Measurements from ENCODE around the gene MICALL1.

Gene MICALL1

DNA sequence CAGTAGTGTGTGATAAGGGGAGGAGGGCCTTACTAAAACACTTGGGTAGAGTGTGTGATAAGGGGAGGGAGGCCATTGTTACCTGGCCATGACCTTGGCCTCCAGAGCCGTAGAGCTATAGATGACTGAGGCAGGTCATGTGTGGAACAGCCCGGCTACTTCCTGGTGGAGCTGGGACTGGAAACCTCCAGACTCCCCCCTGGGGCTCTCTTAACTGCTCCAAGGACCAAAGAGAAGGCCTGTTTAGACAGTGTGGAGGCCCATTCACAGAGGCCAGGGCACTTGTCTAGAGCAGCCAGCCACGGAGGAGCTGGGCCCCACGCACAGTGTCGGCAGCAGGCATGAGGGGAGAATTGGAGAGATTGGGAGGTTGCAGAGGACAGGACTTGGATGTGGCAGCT lies 12.5 kb upstream of the MICALL1 start:
- Histone ChIP-seq H3K9me3 (replicated peaks; ENCODE audit: low read length) (no peaks in the 10 kb centered on the region), H3K9ac (ENCODE audit: low read depth, low read length) (no peak overlapping the region)

GRCh38 chr22:37894939-37895670 lies 11.0 kb upstream of the MICALL1 start:
- Histone ChIP-seq H3K27me3 (ENCODE audit: control insufficient read depth, insufficient read depth, low read length) (no peaks in the 10 kb centered on the region), H3K9ac (ENCODE audit: low read depth, low read length) (no peak overlapping the region), H3K36me3 (ENCODE audit: insufficient read depth, low read length) (peaks cover 5% of the 10 kb centered on the region), H3K4me3 (ENCODE audit: low read length) (no peak overlapping the region), H3K4me1 (ENCODE audit: control insufficient read depth, insufficient read depth, low read length) (peaks cover 15% of the 10 kb centered on the region), H3K4me2 (ENCODE audit: low read length) (no peak overlapping the region), H3K9me3 (replicated peaks; ENCODE audit: low read length) (no peaks in the 10 kb centered on the region)

More for the DNA sequence above, 12.5 kb upstream of the MICALL1 start:
- H3K4me2 ChIP-seq (ENCODE audit: low read length), result no peak overlapping the region
- no peak overlapping the region for H3K4me3 ChIP-seq (ENCODE audit: low read length)
- H3K36me3 ChIP-seq (ENCODE audit: insufficient read depth, low read length), result peaks cover 15% of the 10 kb centered on the region
- H3K4me1 ChIP-seq (ENCODE audit: control insufficient read depth, insufficient read depth, low read length), result peaks cover 10% of the 10 kb centered on the region
- H3K27me3 ChIP-seq (ENCODE audit: control insufficient read depth, insufficient read depth, low read length), result no peaks in the 10 kb centered on the region

- H3K9ac ChIP-seq (ENCODE audit: low read depth, low read length), result no peak overlapping the region
- H3K36me3 ChIP-seq (ENCODE audit: insufficient read depth, low read length), result peaks cover 3% of the 10 kb centered on the region
- no peak overlapping the region for H3K4me2 ChIP-seq (ENCODE audit: low read length)
- peaks cover 15% of the 10 kb centered on the region for H3K4me1 ChIP-seq (ENCODE audit: control insufficient read depth, insufficient read depth, low read length)
- H3K9me3 ChIP-seq (replicated peaks; ENCODE audit: low read length), result no peaks in the 10 kb centered on the region
- H3K27me3 ChIP-seq (ENCODE audit: control insufficient read depth, insufficient read depth, low read length), result no peaks in the 10 kb centered on the region
- no peak overlapping the region for H3K4me3 ChIP-seq (ENCODE audit: low read length)
Observed at GRCh38 chr22:37896181-37896592, 9.9 kb upstream of the MICALL1 start.

DNA sequence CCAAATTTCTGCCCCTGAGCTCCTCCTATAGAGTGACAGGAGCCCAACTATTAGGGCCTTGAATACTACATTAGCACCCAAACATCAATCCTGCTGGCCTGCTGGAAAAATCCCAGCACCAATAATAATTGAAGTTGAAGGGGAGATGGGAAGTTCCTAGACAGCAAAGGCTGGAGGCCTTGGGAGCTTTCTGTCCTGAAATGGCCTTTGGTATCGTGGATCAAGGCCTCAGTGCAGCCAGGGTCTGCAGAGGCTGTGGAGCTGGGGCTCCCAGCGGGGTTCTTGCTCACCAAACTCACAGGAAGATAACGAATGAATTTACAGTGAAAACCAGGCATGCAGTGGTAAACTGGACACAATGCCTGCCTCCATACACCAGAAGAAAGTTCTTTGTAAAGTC lies 9.2 kb upstream of the MICALL1 start:
- Histone ChIP-seq H3K4me2 (ENCODE audit: low read length) (no peak overlapping the region), H3K4me1 (ENCODE audit: control insufficient read depth, insufficient read depth, low read length) (peaks cover 15% of the 10 kb centered on the region), H3K36me3 (ENCODE audit: insufficient read depth, low read length) (no peaks in the 10 kb centered on the region), H3K9ac (ENCODE audit: low read depth, low read length) (no peak overlapping the region), H3K4me3 (ENCODE audit: low read length) (no peak overlapping the region), H3K27me3 (ENCODE audit: control insufficient read depth, insufficient read depth, low read length) (no peaks in the 10 kb centered on the region), H3K9me3 (replicated peaks; ENCODE audit: low read length) (no peaks in the 10 kb centered on the region)

DNA sequence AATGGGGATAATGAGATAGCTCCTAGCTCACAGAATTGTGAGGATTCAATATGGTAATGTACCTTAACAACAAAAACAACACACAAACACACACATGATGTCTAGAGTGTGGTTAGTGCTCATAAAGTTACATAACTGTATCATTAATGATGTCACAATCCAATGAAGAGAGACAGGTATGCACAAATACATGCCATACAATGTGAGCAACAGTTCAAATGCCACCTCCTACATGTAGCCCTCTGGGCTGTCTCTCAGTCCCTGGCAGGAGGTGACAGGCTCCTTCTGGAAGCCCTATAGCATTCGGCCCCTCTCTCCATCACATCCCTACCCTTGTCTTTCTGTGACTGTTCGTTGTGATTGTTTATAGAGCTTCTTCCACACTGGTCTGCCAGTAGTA lies 8.3 kb upstream of the MICALL1 start:
- no peak overlapping the region for H3K9ac ChIP-seq (ENCODE audit: low read depth, low read length)
- no peak overlapping the region for H3K4me3 ChIP-seq (ENCODE audit: low read length)
- H3K36me3 ChIP-seq (ENCODE audit: insufficient read depth, low read length), result no peaks in the 10 kb centered on the region
- H3K27me3 ChIP-seq (ENCODE audit: control insufficient read depth, insufficient read depth, low read length), result no peaks in the 10 kb centered on the region
- H3K4me1 ChIP-seq (ENCODE audit: control insufficient read depth, insufficient read depth, low read length), result peaks cover 15% of the 10 kb centered on the region
- no peak overlapping the region for H3K4me2 ChIP-seq (ENCODE audit: low read length)
- no peaks in the 10 kb centered on the region for H3K9me3 ChIP-seq (replicated peaks; ENCODE audit: low read length)

GRCh38 chr22:37898441-37899181 lies 7.5 kb upstream of the MICALL1 start:
- Histone ChIP-seq H3K4me1 (ENCODE audit: control insufficient read depth, insufficient read depth, low read length) (peaks cover 15% of the 10 kb centered on the region), H3K27me3 (ENCODE audit: control insufficient read depth, insufficient read depth, low read length) (no peaks in the 10 kb centered on the region), H3K4me2 (ENCODE audit: low read length) (no peak overlapping the region), H3K9me3 (replicated peaks; ENCODE audit: low read length) (no peaks in the 10 kb centered on the region), H3K4me3 (ENCODE audit: low read length) (no peak overlapping the region), H3K9ac (ENCODE audit: low read depth, low read length) (peak overlapping the region; percentile 14), H3K36me3 (ENCODE audit: insufficient read depth, low read length) (no peaks in the 10 kb centered on the region)

DNA sequence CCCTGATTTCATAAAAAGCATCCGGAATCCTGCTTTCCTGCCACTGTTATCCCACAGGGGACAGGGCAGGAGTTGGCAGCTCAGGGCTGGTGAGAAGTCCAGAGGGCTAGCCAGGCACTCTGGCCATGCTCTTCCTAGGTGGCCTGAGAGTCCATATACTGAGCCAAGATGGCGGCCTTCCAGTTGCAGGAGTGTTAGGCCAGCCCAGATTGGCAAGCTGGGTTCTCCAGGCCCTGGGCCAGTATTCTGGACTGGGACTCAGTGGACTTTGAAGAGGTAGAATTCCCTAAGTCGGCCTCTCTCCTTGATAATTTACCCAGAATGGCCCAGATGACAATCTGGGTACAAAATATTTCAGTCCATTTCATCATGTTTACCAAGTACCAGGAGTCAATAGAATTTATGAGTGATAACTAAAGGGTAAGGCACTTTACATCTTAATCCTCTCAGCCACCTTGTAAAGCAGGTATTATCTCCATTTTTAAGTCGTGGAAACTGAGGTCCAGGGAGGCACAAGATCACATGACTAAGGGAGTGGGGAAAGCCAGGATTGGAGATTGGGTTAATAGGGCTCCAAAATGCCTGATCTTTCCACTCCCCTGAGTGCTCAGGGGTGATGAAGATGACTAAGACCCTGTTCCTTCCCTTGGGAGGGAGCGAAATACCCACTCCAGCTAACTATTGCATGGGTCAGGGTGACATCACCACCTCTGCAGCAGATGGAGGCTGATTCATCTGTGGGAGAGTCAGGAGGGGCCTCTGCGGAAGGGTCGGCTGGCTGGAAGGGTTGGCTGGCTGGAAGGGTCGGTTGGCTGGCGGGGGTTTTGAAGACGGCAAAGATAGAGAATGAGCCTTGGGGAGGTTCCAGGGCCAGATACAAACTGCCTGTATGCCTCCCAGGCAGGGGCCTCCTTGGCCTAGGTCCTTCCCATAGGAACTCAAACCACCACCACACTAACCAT lies 1.2 kb upstream of the MICALL1 start:
- Histone ChIP-seq H3K9me3 (replicated peaks; ENCODE audit: low read length) (no peaks in the 10 kb centered on the region), H3K4me1 (ENCODE audit: control insufficient read depth, insufficient read depth, low read length) (peaks cover 29% of the 10 kb centered on the region), H3K4me2 (ENCODE audit: low read length) (peak overlapping the region; percentile 90), H3K4me3 (ENCODE audit: low read length) (peak overlapping the region; percentile 73), H3K9ac (ENCODE audit: low read depth, low read length) (peak overlapping the region; percentile 90), H3K27me3 (ENCODE audit: control insufficient read depth, insufficient read depth, low read length) (no peaks in the 10 kb centered on the region), H3K36me3 (ENCODE audit: insufficient read depth, low read length) (no peaks in the 10 kb centered on the region)

- H3K9me3 ChIP-seq (replicated peaks; ENCODE audit: low read length), result no peaks in the 10 kb centered on the region
- H3K4me3 ChIP-seq (ENCODE audit: low read length), result peak overlapping the region; percentile 73
- H3K4me2 ChIP-seq (ENCODE audit: low read length), result peak overlapping the region; percentile 90
- H3K4me1 ChIP-seq (ENCODE audit: control insufficient read depth, insufficient read depth, low read length), result peaks cover 29% of the 10 kb centered on the region
- no peaks in the 10 kb centered on the region for H3K27me3 ChIP-seq (ENCODE audit: control insufficient read depth, insufficient read depth, low read length)
- peak overlapping the region; percentile 90 for H3K9ac ChIP-seq (ENCODE audit: low read depth, low read length)
- H3K36me3 ChIP-seq (ENCODE audit: insufficient read depth, low read length), result peaks cover 2% of the 10 kb centered on the region
Observed at GRCh38 chr22:37906364-37907008, 389 bp downstream of the MICALL1 start.

DNA sequence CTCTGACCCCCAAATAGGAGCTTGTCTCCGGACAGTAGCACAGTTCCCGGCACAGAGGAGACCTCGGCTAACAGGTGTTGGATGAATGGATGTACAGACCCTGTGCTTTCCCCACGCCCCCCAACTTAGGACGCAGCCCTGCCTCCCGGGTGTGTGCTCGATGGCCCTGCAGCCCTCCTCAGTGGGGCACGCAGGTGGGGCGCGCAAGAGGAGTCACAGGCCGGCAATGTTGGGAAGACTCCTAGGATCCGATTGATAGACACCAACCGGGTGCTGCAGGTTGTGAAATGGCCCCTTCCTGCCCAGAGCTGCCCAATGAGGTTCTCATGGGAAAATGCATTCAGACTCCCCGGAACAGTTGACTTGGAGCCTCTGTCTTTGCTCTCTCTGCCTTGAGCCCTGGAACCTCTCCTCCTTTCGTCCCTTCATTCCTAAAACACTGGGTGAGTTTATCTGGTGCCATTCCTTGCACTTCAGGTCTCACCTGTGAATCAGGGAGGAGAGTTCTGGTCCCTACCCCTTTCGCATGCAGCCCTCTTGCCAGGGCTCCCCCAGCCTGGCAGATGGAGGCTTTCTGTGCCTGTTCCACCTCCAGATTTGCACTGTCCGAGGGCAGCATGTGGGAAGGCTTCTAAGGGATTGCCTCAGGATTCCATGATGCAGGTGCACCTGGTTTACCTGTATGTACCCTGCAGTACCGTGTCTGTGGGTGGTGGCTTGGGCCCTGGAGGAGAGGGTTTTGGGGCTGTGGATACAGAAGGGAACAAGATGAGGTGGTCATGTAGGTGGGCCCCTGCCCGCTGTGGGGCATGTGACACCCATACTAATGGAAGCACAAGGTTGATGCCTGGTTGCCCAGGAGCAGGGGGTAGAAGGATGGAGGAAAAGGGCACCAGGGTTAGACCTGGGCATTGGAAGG lies 1.2 kb downstream of the MICALL1 start:
- peaks cover 29% of the 10 kb centered on the region for H3K4me1 ChIP-seq (ENCODE audit: control insufficient read depth, insufficient read depth, low read length)

DNA sequence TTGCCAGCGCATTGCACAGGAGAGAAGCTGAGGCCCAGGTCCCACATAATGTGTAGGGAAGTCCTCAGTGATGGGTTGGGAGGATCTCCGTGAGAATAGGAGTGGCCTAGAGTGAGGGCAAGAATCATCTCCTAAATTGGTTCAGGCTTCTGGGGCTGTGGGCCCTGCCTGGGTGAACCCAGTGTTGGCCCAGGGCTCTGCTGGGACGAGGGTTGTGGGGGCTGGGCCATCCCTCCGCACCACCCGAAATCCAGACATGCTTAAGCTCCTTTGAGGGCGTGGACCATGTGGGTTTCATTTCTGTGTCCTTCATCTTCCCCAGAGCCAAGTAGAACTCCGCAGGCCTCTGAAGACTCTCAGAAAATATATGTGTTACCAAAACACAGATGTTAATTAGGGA lies 3.7 kb downstream of the MICALL1 start:
- H3K9ac ChIP-seq (ENCODE audit: low read depth, low read length), result no peak overlapping the region
- H3K9me3 ChIP-seq (replicated peaks; ENCODE audit: low read length), result no peaks in the 10 kb centered on the region
- H3K36me3 ChIP-seq (ENCODE audit: insufficient read depth, low read length), result peaks cover 20% of the 10 kb centered on the region
- no peaks in the 10 kb centered on the region for H3K27me3 ChIP-seq (ENCODE audit: control insufficient read depth, insufficient read depth, low read length)
- H3K4me3 ChIP-seq (ENCODE audit: low read length), result no peak overlapping the region
- H3K4me2 ChIP-seq (ENCODE audit: low read length), result no peak overlapping the region
- H3K4me1 ChIP-seq (ENCODE audit: control insufficient read depth, insufficient read depth, low read length), result peaks cover 24% of the 10 kb centered on the region

More for the DNA sequence above, 1.2 kb downstream of the MICALL1 start:
- H3K36me3 ChIP-seq (ENCODE audit: insufficient read depth, low read length), result peaks cover 9% of the 10 kb centered on the region
- H3K4me2 ChIP-seq (ENCODE audit: low read length), result peak overlapping the region; percentile 90
- peak overlapping the region; percentile 73 for H3K4me3 ChIP-seq (ENCODE audit: low read length)
- no peaks in the 10 kb centered on the region for H3K27me3 ChIP-seq (ENCODE audit: control insufficient read depth, insufficient read depth, low read length)
- peak overlapping the region; percentile 90 for H3K9ac ChIP-seq (ENCODE audit: low read depth, low read length)
- H3K9me3 ChIP-seq (replicated peaks; ENCODE audit: low read length), result no peaks in the 10 kb centered on the region
